ENCODE results near the gene PGR. TPM values are rescaled to one million over a fixed set of nuclear protein-coding genes. Genes with fewer than 3 reads are reported as not detected.

The PGR gene
- polyA plus RNA-seq, 2 of the 4 experiments (the other 2 are of a cell fraction), result not detected

- Histone ChIP-seq H3K9me3 (no peaks in the 10 kb centered on the region), H3K4me3 (no peak overlapping the region), H3K4me1 (no peaks in the 10 kb centered on the region), H3K27ac (no peak overlapping the region), H3K4me2 (no peak overlapping the region)
- CTCF ChIA-PET, result no interaction called here
- FAIRE-seq, result no peak
- ATAC-seq, result no peak
- no peak for DNase-seq (ENCODE audit: low read depth in 1 of 2, low spot score in 1 of 2)
- WGBS (ENCODE audit: missing lambda C conversion rate), result 15% methylated on average over 1 of the region's 1 CpG
- POLR2A ChIA-PET, result no interaction called here
- TF ChIP-seq CEBPB (IDR thresholded peaks at IDR 0.05) (no peak), CHD2 (IDR thresholded peaks at IDR 0.05; ENCODE audit: low read length, partially characterized antibody) (no peak), MAX (IDR thresholded peaks at IDR 0.05) (no peak)
Measured at GRCh38 chr11:101008961-101009689, 120.5 kb downstream of the PGR start.

GRCh38 chr11:101003468-101003867 lies 126.1 kb downstream of the PGR start:
- Histone ChIP-seq H3K4me1 (no peaks in the 10 kb centered on the region), H3K27ac (no peak overlapping the region), H3K4me2 (no peak overlapping the region), H3K4me3 (no peak overlapping the region), H3K9me3 (no peaks in the 10 kb centered on the region)
- CTCF ChIA-PET, result no interaction called here
- peak; percentile 62 to 72; a peak in 4 of 6 replicates for ATAC-seq
- no peak for FAIRE-seq
- 42% methylated on average over 4 of the region's 4 CpGs for WGBS (ENCODE audit: missing lambda C conversion rate)
- peak; percentile 1 to 11 for DNase-seq (ENCODE audit: low read depth in 1 of 2, low spot score in 1 of 2)
- TF ChIP-seq ZC3H11A (IDR thresholded peaks at IDR 0.05) (no peak), CBX8 (IDR thresholded peaks at IDR 0.05) (no peak), NR3C1 (IDR thresholded peaks at IDR 0.05) (no peak), MYC (IDR thresholded peaks at IDR 0.05; ENCODE audit: borderline replicate concordance, low read length) (no peak), CEBPB (IDR thresholded peaks at IDR 0.05) (no peak), GATA3 (IDR thresholded peaks at IDR 0.05; ENCODE audit: borderline replicate concordance) (no peak), CBX2 (IDR thresholded peaks at IDR 0.05; ENCODE audit: borderline replicate concordance, low read depth) (no peak), KDM5A (IDR thresholded peaks at IDR 0.05) (no peak)
- TF ChIP-seq, protein P1, sequence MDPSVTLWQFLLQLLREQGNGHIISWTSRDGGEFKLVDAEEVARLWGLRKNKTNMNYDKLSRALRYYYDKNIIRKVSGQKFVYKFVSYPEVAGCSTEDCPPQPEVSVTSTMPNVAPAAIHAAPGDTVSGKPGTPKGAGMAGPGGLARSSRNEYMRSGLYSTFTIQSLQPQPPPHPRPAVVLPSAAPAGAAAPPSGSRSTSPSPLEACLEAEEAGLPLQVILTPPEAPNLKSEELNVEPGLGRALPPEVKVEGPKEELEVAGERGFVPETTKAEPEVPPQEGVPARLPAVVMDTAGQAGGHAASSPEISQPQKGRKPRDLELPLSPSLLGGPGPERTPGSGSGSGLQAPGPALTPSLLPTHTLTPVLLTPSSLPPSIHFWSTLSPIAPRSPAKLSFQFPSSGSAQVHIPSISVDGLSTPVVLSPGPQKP (IDR thresholded peaks at IDR 0.05; ENCODE audit: low read depth, low read length), result no peak
- POLR2A ChIA-PET, result no interaction called here

GRCh38 chr11:100999756-101000155 lies 129.9 kb downstream of the PGR start:
- no peak overlapping the region for H3K27ac ChIP-seq
- CTCF ChIA-PET, result no interaction called here
- no peak for FAIRE-seq
- POLR2A ChIA-PET, result no interaction called here
- WGBS (ENCODE audit: missing lambda C conversion rate), result 60% methylated on average over 1 of the region's 1 CpG
- no peaks in the 10 kb centered on the region for H3K4me1 ChIP-seq
- TF ChIP-seq CHD4 (IDR thresholded peaks at IDR 0.05; ENCODE audit: borderline replicate concordance) (no peak), REST (IDR thresholded peaks at IDR 0.05) (no peak), EHF (CRISPR knock-in tag; IDR thresholded peaks at IDR 0.05) (no peak), EP300 (IDR thresholded peaks at IDR 0.05) (no peak), PHF8 (IDR thresholded peaks at IDR 0.05; ENCODE audit: borderline replicate concordance, low read depth) (no peak), HOXA7 (CRISPR knock-in tag; IDR thresholded peaks at IDR 0.05) (no peak), NR3C1 (IDR thresholded peaks at IDR 0.05) (no peak), NPAS2 (CRISPR knock-in tag; IDR thresholded peaks at IDR 0.05; ENCODE audit: borderline replicate concordance) (no peak)
- no peak overlapping the region for H3K4me3 ChIP-seq
- ATAC-seq, result no peak; a peak in 1 of 6 replicates
- no peak for DNase-seq (ENCODE audit: low read depth in 1 of 2, low spot score in 1 of 2)
- no peaks in the 10 kb centered on the region for H3K9me3 ChIP-seq
- no peak overlapping the region for H3K4me2 ChIP-seq
